ENCODE measurements around the gene AIF1L. TPM values are rescaled to one million over a fixed set of nuclear protein-coding genes. Genes with fewer than 3 reads are reported as not detected.

AIF1L gene
- total RNA-seq, 1 experiment from 2014 or later = 6.0 TPM

DNA sequence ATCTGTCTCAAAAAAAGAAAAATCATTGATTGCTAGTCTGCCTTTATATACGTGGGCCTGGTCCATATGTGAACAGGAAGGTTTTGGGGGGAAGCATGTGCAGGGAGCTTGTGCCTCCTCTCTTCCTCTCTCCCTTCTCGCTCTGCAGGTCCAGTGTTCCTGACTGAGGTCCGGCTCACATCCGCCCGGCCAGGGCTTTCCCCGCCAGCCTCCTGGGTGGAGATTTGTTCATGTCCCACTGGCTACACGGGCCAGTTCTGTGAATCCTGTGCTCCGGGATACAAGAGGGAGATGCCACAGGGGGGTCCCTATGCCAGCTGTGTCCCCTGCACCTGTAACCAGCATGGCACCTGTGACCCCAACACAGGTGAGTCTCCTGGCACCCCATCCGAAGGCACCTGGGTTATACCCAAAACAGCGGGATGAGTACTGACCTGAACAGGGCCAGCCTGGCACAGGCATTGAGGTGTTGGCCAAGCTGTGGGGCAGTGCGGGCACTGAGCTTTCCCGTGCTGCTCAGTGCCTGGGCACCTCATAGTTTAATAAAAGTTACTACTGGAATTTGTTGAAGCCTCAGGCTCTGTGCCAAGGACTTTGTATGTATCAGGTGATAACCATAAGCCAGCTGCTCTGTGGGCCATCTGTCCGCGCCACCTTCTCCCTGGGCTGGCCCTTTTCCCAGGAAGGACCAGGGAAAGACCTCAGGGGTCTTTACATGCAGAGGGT is 39.4 kb upstream of the AIF1L start:
- POLR2A ChIA-PET = no interaction called here
- ATAC-seq = no peak
- H3K36me3 ChIP-seq (ENCODE audit: control insufficient read depth, insufficient read depth, low read length) = no peaks in the 10 kb centered on the region
- no TSS peak for BruUV-seq (replicated peaks)
- intact Hi-C loops (cut with micrococcal nuclease; ENCODE audit: unreplicated experiment) = loop anchor here (5.0 kb wide), 1 partner anchor 280 kb away; no protein-coding TSS in a partner anchor
- H3K4me1 ChIP-seq (ENCODE audit: control insufficient read depth, insufficient read depth, low read length) = no peaks in the 10 kb centered on the region
- CTCF ChIA-PET = interaction anchor here (0.6 to 1.2 kb wide), 2 partner anchors 28 to 279 kb away, joined by 4 read pairs; no protein-coding TSS in a partner anchor
- H3K9me3 ChIP-seq (ENCODE audit: control insufficient read depth, insufficient read depth, low read depth, low read length) = no peaks in the 10 kb centered on the region
- TF ChIP-seq TCF7L2 (IDR thresholded peaks at IDR 0.05; ENCODE audit: low read depth, low read length) (no peak), CTCF (IDR thresholded peaks at IDR 0.05) (no peak), SIN3A (IDR thresholded peaks at IDR 0.05; ENCODE audit: borderline replicate concordance, insufficient read depth, low read depth, low read length) (no peak), POLR2AphosphoS5 (IDR thresholded peaks at IDR 0.05; ENCODE audit: low read depth, low read length) (no peak), REST (IDR thresholded peaks at IDR 0.05; ENCODE audit: insufficient read depth in 1 of 2, low read depth in 2 of 2, low read length in 1 of 2) (no peak)
- H3K4me3 ChIP-seq (ENCODE audit: low read depth in 2 of 2, low read length in 2 of 2) = no peak overlapping the region
- no peak overlapping the region for H3K27ac ChIP-seq (ENCODE audit: low read length)
- in situ Hi-C loops (cut with HindIII; ENCODE audit: low pct_unique_long_range_greater_than_20kb, low sequenced_read_pairs) = no loop called here
- no peak for DNase-seq (ENCODE audit: low read depth, low spot score)
- no peaks in the 10 kb centered on the region for H3K27me3 ChIP-seq (ENCODE audit: control insufficient read depth, insufficient read depth, low read length)

DNA sequence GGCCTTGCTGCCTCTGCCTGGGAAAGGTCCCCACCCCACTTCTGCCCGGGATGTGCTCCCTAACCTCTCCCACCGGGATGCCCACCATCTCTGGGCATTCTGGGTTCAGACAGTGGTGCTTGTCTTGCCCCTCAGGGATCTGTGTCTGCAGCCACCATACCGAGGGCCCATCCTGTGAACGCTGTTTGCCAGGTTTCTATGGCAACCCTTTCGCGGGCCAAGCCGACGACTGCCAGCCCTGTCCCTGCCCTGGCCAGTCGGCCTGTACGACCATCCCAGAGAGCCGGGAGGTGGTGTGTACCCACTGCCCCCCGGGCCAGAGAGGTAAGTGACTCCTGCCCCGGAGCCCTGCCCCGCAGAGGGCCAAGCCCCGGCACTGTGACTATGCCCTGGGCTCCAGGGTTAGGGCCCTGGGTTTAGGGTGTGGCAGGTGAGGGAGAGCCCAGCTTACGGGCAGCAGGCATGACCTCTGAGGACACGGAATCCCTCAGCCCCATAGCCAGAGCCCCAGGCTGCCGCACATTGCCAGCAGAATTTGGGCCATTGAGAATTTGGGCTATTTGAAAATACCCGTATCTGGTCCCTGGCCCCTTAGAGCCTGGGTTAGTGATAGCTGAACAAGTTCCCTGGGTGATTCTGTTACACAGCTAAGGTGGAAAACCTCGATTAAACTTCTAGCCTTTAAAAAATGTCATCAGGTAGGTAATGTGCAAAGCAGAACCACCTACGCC is 35.3 kb upstream of the AIF1L start:
- no TSS peak for BruUV-seq (replicated peaks)
- intact Hi-C loops (cut with micrococcal nuclease; ENCODE audit: unreplicated experiment) (no loop called here), in situ Hi-C loops (cut with HindIII; ENCODE audit: low pct_unique_long_range_greater_than_20kb, low sequenced_read_pairs) (no loop called here)
- TF ChIP-seq CTCF (IDR thresholded peaks at IDR 0.05) (no peak), TCF7L2 (IDR thresholded peaks at IDR 0.05; ENCODE audit: low read depth, low read length) (no peak), SIN3A (IDR thresholded peaks at IDR 0.05; ENCODE audit: borderline replicate concordance, insufficient read depth, low read depth, low read length) (no peak), POLR2AphosphoS5 (IDR thresholded peaks at IDR 0.05; ENCODE audit: low read depth, low read length) (no peak), REST (IDR thresholded peaks at IDR 0.05; ENCODE audit: insufficient read depth in 1 of 2, low read depth in 2 of 2, low read length in 1 of 2) (no peak)
- Histone ChIP-seq H3K4me1 (ENCODE audit: control insufficient read depth, insufficient read depth, low read length) (no peaks in the 10 kb centered on the region), H3K4me3 (ENCODE audit: low read depth in 2 of 2, low read length in 2 of 2) (no peak overlapping the region), H3K36me3 (ENCODE audit: control insufficient read depth, insufficient read depth, low read length) (no peaks in the 10 kb centered on the region), H3K27me3 (ENCODE audit: control insufficient read depth, insufficient read depth, low read length) (no peaks in the 10 kb centered on the region), H3K27ac (ENCODE audit: low read length) (no peak overlapping the region), H3K9me3 (ENCODE audit: control insufficient read depth, insufficient read depth, low read depth, low read length) (no peaks in the 10 kb centered on the region)
- CTCF ChIA-PET = no interaction called here
- no peak for DNase-seq (ENCODE audit: low read depth, low spot score)
- no peak for ATAC-seq
- POLR2A ChIA-PET = no interaction called here

All from Panc1 (cell line).